ENCODE measurements around the gene FHAD1.

FHAD1 gene

DNA sequence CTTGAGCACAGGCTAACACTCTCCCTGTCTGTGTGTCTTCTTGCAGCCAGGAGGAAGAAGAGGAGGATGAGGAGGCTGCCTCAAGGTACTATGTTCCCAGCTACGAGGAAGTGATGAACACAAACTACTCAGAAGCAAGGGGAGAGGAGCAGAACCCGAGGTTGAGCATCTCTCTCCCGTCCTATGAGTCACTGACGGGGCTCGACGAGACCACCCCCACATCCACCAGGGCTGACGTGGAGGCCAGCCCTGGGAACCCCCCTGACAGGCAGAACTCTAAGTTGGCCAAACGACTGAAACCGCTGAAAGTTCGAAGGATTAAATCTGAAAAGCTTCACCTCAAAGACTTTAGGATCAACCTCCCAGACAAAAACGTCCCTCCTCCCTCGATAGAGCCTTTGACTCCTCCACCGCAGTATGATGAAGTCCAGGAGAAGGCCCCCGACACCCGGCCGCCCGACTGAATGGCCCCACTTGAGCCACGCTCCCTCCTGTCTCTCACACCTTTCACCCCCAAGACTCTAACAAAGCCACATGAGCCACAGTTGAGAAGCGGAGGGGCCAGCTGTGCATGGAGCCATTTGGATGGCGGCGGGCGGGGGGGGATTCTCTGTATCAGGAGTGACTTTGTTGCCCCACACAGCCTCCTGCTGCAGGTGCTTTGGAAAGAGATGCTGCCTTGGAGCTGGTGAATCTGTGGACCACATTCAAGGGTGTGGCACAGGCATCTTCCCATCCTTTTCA lies 27.6 kb upstream of the FHAD1 start:
- DNase-seq = no peak

DNA sequence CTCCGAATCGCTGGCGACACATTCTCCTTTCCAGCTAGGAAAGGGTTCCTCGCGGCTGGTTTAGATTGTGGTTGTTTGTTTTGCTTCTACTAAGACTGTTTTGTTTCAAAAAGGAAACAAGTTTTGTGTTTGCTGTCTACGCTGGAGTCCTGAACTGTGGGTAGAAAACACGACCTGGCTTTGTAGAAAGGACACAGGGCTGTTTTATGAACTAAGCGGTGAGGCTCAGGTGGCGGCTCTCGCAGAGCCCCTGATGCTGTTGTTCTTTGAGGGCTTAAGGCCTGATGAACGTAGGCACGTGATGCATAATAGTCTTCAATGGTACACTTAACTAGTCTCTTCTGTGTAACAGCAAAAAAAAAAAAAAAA lies 27.0 kb upstream of the FHAD1 start:
- no peak for DNase-seq

DNA sequence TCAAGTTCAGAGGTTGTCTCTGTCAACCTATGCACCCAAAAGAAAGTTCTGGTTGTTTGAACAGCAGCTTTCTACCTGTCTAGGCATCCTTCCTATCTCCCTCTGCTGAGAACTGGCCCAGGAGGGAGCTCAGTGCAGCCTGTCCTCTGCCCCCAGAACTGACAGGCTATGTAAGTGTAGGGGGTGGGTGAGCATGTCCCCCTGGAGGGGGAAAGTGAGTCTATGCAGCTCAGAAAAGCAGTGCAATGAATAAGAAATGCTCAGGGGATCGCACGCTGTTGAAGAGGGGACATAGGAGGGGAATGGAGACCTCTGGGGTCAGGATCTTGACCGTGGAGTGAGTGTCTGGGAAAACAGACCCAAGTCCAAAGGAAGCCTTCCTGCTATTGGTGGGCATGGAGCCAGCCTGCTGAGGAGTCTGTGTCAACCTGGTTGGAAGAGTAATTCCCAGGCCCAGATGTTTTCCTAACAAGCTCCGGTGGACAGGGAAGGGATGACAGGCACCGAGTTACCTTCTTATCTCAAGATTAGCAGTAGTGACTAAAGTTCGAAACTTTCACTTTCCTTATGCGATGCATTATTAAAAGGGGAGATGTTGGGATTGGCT lies 26.1 kb upstream of the FHAD1 start:
- DNase-seq = no peak

GRCh38 chr1:15222653-15223303 lies 24.2 kb upstream of the FHAD1 start:
- DNase-seq = no peak

DNA sequence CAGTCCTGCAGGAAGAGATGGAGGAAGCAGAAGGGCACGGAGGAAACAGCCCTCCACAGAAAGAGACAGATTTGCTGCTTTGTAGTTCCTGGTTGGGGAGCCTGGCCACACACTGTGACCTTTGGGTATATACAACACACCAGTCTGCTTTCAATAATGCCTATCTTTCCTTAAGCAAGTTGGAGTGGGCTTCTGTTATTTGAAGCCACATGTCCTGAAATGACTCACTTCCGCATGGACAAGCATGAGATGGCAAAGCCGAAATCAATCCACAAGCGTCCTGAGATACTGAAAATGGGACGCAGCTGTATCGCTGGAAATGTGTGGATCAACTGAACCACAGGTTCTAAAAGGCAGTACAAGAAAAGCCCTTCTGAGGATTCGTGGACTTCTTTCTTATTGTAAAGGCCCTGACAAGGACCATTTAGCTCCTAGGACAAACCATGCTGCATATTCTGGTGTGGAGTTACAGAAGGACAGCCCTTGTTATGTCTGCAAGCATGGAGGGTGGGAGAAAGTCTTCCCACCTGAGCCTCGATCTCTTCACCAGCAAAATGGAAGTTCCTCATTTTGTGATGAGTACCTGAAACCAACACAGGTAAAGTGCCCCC lies 22.7 kb upstream of the FHAD1 start:
- DNase-seq = no peak

- DNase-seq = no peak
Observed at GRCh38 chr1:15224974-15225373, 22.0 kb upstream of the FHAD1 start.

DNA sequence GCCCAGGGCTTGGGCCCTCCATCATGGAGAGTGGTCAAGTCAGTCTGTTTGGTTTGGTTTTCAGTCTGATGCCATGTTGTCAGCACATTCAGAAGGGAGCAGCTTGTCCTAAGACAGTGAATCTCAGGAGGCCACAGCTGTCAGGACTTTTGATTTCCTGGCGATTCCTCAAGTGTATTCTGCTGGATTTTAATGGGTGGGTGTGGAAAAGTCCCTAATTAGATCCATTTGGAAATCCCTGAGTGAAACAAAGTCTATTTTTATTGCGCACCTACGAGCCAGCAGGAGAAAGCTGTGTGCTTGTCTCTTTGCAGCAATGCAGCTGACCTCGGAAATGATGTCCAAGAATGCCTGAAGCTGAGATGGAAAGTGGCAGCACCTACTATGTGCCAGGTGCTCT lies 21.6 kb upstream of the FHAD1 start:
- no peak for DNase-seq

- DNase-seq = no peak
Observed at GRCh38 chr1:15226388-15227255, 20.4 kb upstream of the FHAD1 start.

GRCh38 chr1:15229707-15230131 lies 17.3 kb upstream of the FHAD1 start:
- DNase-seq = no peak

DNA sequence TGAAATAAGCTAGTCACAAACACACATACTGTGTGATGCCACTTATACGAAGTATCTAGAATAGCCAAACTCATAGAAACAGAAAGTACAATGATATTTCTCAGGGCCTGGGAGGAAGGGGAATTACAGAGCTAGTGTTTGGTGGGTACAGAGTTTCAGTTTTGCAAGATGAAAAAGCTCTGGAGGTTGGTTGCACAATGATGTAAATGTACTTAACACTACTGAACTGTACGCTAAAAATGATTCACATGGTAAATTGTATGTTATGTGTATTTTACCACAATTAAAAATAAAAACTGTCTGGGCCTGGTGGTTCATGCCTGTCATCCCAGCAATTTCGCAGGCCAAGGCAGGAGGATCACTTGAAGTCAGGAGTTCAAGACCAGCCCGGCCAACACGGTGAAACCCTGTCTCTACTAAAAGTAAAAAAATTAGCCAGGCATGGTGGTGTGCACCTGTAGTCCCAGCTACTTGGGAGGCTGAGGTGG lies 15.3 kb upstream of the FHAD1 start:
- DNase-seq = no peak

DNA sequence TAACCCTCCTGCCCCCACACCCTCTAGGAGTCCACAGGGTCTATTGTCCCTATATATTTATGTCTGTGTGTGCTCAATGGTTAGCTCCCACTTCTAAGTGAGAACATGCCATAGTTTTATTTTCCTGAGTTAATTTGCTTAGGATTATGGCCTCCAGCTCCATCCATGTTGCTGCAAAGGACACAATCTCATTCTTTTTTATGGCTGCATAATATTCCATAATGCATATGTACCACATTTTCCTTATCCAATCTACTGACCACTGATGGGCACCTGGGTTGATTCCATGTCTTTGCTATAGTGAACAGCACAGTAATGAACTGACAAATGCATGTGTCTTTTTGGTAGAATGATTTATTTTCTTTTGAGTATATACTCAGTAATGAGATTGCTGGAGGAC lies 13.3 kb upstream of the FHAD1 start:
- no peak for DNase-seq

DNA sequence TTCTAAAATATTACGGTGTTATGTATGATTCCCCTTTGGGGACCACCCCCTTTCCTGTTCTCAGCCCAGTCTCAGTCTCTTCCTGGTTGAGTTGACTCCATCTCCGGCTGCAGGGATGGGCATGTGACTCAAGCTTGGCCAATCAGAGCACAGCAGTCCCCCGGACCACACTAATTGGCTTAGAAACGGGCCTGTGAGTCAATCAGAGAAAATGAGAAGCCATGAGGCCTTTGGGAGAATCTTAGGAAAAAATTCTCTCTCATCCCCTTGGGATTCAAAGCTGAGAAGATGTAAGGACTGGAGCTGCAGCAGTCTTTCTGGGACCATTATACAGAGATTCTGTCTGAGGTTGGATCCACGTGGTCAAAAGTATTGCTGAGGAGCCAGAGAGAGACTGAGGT lies 10.7 kb upstream of the FHAD1 start:
- no peak for DNase-seq

DNA sequence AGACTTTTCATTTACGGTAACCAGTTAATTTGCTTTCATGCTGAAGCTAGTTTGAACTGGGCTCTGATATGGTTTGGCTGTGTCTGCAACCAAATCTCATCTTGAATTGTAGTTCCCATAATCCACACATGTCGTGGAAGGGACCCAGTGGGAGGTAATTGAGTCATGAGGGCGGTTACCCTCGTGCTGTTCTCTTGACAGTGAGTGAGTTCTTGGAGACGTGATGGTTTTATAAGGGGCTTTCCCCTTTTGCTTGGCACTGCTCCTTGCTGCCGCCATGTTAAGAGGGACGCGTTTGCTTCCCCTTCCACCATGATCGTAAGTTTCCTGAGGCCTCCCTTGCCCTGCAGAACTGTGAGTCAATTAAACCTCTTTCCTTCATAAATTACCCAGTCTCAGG lies 10.3 kb upstream of the FHAD1 start:
- DNase-seq = no peak

GRCh38 chr1:15238789-15239188 lies 8.2 kb upstream of the FHAD1 start:
- DNase-seq = no peak

DNA sequence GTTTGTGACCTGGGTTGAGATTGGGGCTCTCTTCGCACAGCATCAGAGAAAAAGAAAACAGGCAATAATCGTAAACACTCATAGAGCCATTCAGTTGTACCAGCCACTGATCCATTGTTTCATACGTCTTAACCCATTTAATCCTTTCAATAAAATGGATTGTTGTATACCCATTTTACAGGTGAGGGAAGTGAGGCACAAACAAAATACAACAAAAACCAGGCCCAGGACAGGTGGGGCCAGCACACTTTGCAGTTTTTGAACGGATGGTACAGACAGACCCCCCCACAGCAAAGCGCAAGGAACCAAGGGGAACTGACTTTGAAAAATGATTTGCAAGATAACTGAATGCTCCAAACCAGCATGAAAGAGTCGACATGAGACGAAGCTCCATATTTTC lies 4.3 kb upstream of the FHAD1 start:
- DNase-seq = no peak

- no peak for DNase-seq
Observed at GRCh38 chr1:15243275-15244043, 3.6 kb upstream of the FHAD1 start.

- no peak for DNase-seq
Observed at GRCh38 chr1:15244813-15245212, 2.2 kb upstream of the FHAD1 start.

DNA sequence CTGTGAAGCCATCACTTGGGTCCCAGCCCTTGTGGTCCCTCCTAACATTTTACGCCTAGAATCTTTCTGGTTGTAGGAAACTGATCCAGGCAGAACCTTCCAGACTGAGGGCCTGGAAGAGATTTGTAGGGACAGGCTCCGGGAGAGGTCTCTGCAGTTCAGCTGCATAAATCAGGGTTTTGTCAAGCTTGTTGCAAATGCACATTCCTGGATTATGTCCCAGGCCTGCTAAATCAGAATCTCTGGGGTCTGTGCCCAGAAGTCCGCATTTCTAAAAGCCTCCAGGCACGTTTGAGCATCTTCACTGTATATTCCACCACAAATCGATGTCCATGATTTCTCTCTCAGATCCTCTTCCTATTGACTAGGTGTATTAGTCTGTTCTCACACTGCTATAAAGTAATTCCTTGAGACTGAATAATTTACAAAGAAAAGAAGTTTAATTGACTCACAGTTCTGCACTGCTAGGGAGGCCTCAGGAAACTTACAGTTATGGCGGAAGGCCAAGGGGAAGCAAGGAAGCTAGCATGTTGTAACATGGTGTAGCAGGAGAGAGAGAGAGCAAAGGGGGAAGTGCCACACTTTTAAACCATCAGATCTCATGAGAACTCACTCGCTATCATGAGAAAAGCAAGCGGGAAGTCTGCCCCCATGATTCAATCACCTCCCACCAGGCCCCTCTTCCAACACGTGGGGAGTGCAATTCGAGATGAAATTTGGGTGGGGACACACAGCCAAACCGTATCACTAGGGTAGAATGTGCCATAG lies 1.2 kb upstream of the FHAD1 start:
- no peak for DNase-seq

DNA sequence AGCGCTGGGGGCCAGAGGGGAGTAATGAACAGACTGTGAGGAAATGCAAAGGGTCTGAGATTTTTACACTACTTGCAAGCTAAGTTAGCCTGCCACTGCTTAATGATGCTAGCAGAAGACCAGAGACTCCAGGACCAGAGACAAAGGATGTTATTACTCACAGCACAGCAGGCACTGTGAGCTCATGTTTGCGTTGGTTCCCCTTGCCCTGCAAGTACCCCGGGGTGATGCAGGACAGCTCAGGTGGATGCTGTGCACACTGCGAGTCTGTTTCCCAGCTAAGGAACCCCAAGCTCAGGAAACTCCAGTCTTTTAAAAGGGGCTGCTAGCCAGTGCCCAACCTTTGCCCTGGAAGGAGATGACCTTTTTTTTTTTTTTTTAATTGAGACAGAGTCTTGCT lies 1.2 kb downstream of the FHAD1 start:
- no peak for DNase-seq

GRCh38 chr1:15249081-15249480 lies 2.1 kb downstream of the FHAD1 start:
- DNase-seq = no peak

All from KG1 (cell line).